ENCODE results near the gene NXN.
"Not testable (repeated sequence)": the region's sequence is repeated elsewhere in the genome, so short reads cannot be mapped to it uniquely, and the experiment has no call there.

NXN gene

GRCh38 chr17:881778-882177 is 97.8 kb downstream of the NXN start:
- DNase-seq, result peak; percentile 28

GRCh38 chr17:880443-881269 is 98.9 kb downstream of the NXN start:
- no peak for DNase-seq

- DNase-seq, result no peak
Measured at GRCh38 chr17:879546-880442, 99.8 kb downstream of the NXN start.

GRCh38 chr17:877630-878029 is 101.9 kb downstream of the NXN start:
- no peak for DNase-seq

GRCh38 chr17:876272-876671 is 103.3 kb downstream of the NXN start:
- DNase-seq, result no peak

GRCh38 chr17:874590-874989 is 105.0 kb downstream of the NXN start:
- DNase-seq, result not testable (repeated sequence)

- no peak for DNase-seq
Measured at GRCh38 chr17:872855-873254, 106.7 kb downstream of the NXN start.

- DNase-seq, result no peak
Measured at GRCh38 chr17:871751-872519, 107.6 kb downstream of the NXN start.

- no peak for DNase-seq
Measured at GRCh38 chr17:869567-870525, 109.7 kb downstream of the NXN start.

- DNase-seq, result no peak
Measured at GRCh38 chr17:869086-869485, 110.5 kb downstream of the NXN start.

GRCh38 chr17:867896-868489 is 111.6 kb downstream of the NXN start:
- DNase-seq, result no peak

- not testable (repeated sequence) for DNase-seq
Measured at GRCh38 chr17:867238-867637, 112.3 kb downstream of the NXN start.

GRCh38 chr17:866568-867103 is 112.9 kb downstream of the NXN start:
- DNase-seq, result no peak

- no peak for DNase-seq
Measured at GRCh38 chr17:864315-864714, 115.3 kb downstream of the NXN start.

GRCh38 chr17:863880-864279 is 115.7 kb downstream of the NXN start:
- no peak for DNase-seq

GRCh38 chr17:862582-862981 is 117.0 kb downstream of the NXN start:
- DNase-seq, result no peak

GRCh38 chr17:861364-861763 is 118.2 kb downstream of the NXN start:
- DNase-seq, result no peak

GRCh38 chr17:860805-861204 is 118.8 kb downstream of the NXN start:
- no peak for DNase-seq

- no peak for DNase-seq
Measured at GRCh38 chr17:859824-860195, 119.8 kb downstream of the NXN start.

GRCh38 chr17:859061-859823 is 120.3 kb downstream of the NXN start:
- no peak for DNase-seq

GRCh38 chr17:856149-856548 is 123.4 kb downstream of the NXN start:
- no peak for DNase-seq

All from NCI-H1105 (cell line).